Measurements from ENCODE around the gene VPS45. TPM values are rescaled to one million over a fixed set of nuclear protein-coding genes. Genes with fewer than 3 reads are reported as not detected.
A peak's percentile ranks its signal among the peaks of the same experiment; 100 is the strongest.

VPS45 gene
- total and polyA plus RNA-seq, 9 donors: 16.8 to 45.8 (median 32.7) TPM

DNA sequence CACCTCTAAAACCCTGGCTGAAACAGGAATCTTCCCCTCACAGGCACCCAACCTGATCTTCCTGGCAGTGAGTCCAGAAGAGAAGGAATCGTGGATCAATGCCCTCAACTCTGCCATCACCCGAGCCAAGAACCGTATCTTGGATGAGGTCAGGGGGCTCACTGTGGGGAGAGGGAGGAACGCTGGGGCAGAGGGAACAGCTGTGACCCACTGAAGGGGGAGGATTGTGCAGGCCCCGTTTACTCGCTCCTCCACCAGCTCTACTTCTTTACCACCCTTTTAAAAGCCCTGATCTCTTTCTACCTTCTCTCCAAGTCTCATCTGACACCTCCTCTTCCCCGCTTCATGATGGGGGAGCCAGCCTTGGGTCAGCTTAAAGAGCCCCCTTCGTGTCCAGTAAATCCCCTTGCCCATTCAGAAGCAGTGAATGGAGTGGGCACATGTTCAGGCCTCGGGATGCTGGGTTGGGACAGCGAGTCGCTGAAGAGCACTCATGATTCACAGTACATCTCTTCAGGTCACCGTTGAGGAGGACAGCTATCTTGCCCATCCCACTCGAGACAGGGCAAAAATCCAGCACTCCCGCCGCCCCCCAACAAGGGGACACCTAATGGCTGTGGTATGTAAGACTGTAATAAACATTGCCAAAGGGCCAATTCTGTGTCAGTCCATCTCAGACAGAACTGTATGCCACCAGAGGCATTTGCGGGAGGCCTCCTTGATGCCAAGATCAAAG, 89.5 kb downstream of the VPS45 start:
- Histone ChIP-seq H3K27me3 (no peaks in the 10 kb centered on the region), H3K4me1 (ENCODE audit: insufficient read depth) (peaks cover 25% of the 10 kb centered on the region), H3K9me3 (no peaks in the 10 kb centered on the region), H3K4me3 (no peak overlapping the region), H3K36me3 (no peaks in the 10 kb centered on the region), H3K27ac (no peak overlapping the region)
- no peak for TF ChIP-seq EP300 (IDR thresholded peaks at IDR 0.05)
- no peak for TF ChIP-seq POLR2A (IDR thresholded peaks at IDR 0.05)
- TF ChIP-seq CTCF (IDR thresholded peaks at IDR 0.05): no peak
- intact Hi-C loops (cut with DNase I): no loop called here
- DNase-seq: no peak
- 47 to 59% (median 49%) methylated on average over 16 of the region's 16 CpGs for WGBS, 3 donors

- WGBS, 3 donors: 17 to 31% (median 19%) methylated on average over 8 of the region's 8 CpGs
- no peaks in the 10 kb centered on the region for H3K36me3 ChIP-seq
- H3K4me3 ChIP-seq: no peak overlapping the region
- intact Hi-C loops (cut with DNase I): no loop called here
- H3K9me3 ChIP-seq: no peaks in the 10 kb centered on the region
- H3K27me3 ChIP-seq: no peaks in the 10 kb centered on the region
- no peak for TF ChIP-seq CTCF (IDR thresholded peaks at IDR 0.05)
- no peak for TF ChIP-seq POLR2A (IDR thresholded peaks at IDR 0.05)
- TF ChIP-seq EP300 (IDR thresholded peaks at IDR 0.05): no peak
- peak in 3 of 5 donors; percentile 43 to 67 (median 57) for DNase-seq
- H3K4me1 ChIP-seq (ENCODE audit: insufficient read depth): peaks cover 33% of the 10 kb centered on the region
- H3K27ac ChIP-seq: peak overlapping the region; percentile 30 to 80
Measured at GRCh38 chr1:150159550-150159949, 92.0 kb downstream of the VPS45 start.

DNA sequence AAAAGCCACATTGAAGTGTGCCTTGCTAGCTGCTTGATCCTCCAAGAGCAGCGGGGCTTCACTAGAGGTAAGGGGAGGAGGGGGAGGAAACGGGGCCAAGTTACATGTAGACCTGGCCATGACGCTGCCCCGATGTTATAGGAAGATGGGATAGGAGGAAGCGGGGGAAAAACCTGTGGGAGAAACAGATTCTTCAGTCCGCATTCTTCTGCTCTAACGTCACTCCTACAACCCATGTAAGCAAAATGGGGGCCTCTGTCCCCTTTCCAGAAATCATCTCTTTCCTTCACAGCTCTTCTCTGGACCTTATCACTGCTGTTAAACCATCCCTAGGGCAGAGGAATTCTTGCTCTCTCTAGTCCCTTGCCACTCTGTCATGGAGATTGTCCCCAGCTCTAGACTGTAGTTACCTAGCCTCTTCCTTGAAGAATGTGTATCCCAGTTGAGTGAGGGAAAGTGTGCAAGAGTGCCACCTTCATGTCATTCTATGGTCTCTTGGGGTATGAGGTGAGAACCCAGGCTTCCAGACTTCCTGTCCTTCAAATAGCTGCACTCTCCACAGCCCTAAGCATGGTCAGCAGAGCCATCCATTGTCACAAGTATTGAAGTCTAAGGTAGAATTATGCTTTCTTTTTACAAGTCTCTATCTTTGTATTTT, 93.5 kb downstream of the VPS45 start:
- H3K27ac ChIP-seq: peak overlapping the region in 1 of 2 donors; percentile 93
- no peak for DNase-seq
- H3K36me3 ChIP-seq: no peaks in the 10 kb centered on the region
- H3K4me3 ChIP-seq: no peak overlapping the region
- H3K27me3 ChIP-seq: no peaks in the 10 kb centered on the region
- intact Hi-C loops (cut with DNase I): no loop called here
- H3K4me1 ChIP-seq (ENCODE audit: insufficient read depth): peaks cover 33% of the 10 kb centered on the region
- 44 to 56% (median 48%) methylated on average over 7 of the region's 7 CpGs for WGBS, 3 donors
- TF ChIP-seq CTCF (IDR thresholded peaks at IDR 0.05): no peak
- no peak for TF ChIP-seq POLR2A (IDR thresholded peaks at IDR 0.05)
- no peak for TF ChIP-seq EP300 (IDR thresholded peaks at IDR 0.05)
- H3K9me3 ChIP-seq: no peaks in the 10 kb centered on the region

- Histone ChIP-seq H3K27me3 (no peaks in the 10 kb centered on the region), H3K4me1 (ENCODE audit: insufficient read depth) (peaks cover 33% of the 10 kb centered on the region), H3K9me3 (no peaks in the 10 kb centered on the region), H3K27ac (peak overlapping the region; percentile 82 to 93), H3K36me3 (no peaks in the 10 kb centered on the region), H3K4me3 (no peak overlapping the region)
- no peak for TF ChIP-seq EP300 (IDR thresholded peaks at IDR 0.05)
- no peak for TF ChIP-seq POLR2A (IDR thresholded peaks at IDR 0.05)
- TF ChIP-seq CTCF (IDR thresholded peaks at IDR 0.05): no peak
- WGBS, 3 donors: 73 to 84% (median 81%) methylated on average over 9 of the region's 9 CpGs
- intact Hi-C loops (cut with DNase I): no loop called here
- DNase-seq: no peak
Measured at GRCh38 chr1:150161747-150162581, 94.4 kb downstream of the VPS45 start.

All from ovary (tissue), 9 donors.